Endothelial cell of umbilical vein (primary cell): ENCODE measurements around the gene CCSER2.

ENCODE experiments used
- CTCF ChIP-seq, 2 donors: IDR thresholded peaks; 1 replicate in 1 of 2; 2 replicates in 1 of 2; pipeline ENCODE4 v1.5.1; 2011; ENCODE audit warnings: low read length in 2 of 2, mild to moderate bottlenecking in 2 of 2, moderate library complexity in 2 of 2, control low read depth in 1 of 2, inconsistent platforms in 1 of 2, low read depth in 1 of 2; ENCODE audit not compliant: insufficient read depth in 1 of 2; ENCODE audit errors: extremely low read depth in 1 of 2
- POLR2A ChIP-seq: IDR thresholded peaks from 2 replicates; pipeline ENCODE4 v1.6.1; 2012; ENCODE audit warnings: low read depth, mild to moderate bottlenecking, control low read depth, low read length

- no peak for TF ChIP-seq CTCF (IDR thresholded peaks at IDR 0.05; ENCODE audit: extremely low read depth in 1 of 2, insufficient read depth in 1 of 2, low read depth in 1 of 2, low read length in 2 of 2)
- TF ChIP-seq POLR2A: no peak
Observed at GRCh38 chr10:84298057-84298456, 30.3 kb upstream of the CCSER2 start.
